ENCODE measurements around the gene BACE1.
"Not testable (repeated sequence)": the region's sequence is repeated elsewhere in the genome, so short reads cannot be mapped to it uniquely, and the experiment has no call there.

The BACE1 gene

DNA sequence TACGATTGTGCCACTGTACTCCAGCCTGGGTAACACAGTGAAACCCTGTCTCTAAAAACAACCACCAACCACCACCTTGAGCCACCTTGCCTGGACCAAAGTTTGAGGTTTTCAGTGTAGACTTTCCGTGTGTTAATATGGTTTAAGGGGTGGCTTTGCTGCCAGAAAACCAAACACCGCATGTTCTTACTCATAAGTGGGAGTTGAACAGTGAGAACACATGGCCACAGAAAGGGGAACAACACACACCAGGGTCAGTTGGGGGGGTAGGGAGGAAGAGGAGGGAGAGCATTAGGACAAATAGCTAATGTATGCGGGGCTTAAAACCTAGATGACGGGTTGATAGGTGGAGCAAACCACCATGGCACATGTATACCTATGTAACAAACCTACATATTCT is 43.9 kb downstream of the BACE1 start:
- DNase-seq, result not testable (repeated sequence)

DNA sequence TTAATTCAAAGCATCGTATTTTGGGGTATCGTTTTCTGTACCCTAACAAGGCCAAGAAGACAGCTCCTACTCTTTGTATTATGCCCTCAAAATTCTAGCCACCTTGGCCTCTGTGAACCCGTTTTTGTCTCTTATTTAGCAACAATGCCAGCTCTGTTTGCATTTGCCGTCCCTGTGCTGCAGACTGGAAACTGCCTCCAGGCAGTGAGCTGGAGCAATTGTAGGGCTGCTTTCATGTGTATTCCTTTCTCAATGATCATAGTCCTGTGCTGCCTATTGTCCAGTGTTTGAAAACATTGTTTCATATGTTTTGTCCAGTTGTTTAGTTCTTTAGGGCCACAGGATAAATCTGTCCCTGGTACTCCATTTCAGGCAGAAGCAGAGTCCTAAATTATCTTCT is 44.8 kb downstream of the BACE1 start:
- DNase-seq, result no peak

- no peak for DNase-seq
Measured at GRCh38 chr11:117269856-117270255, 46.2 kb downstream of the BACE1 start.

DNA sequence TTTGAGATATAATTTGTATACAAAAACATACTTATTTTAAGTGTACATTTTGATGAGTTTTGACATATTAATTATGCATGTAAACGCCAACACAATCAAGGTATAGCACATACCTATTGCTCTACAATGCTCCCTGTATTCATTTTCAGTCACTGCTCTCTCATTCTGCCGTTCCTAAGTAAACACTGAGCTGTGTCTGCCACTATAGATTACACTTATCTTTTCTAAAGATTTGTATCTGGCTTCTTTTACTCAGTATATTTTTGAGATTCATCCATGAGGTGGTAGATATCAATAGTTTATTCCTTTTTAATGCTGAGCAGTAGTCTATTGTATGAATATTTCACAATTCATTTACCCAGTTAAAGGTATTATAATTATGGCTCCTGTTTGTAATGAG is 50.3 kb downstream of the BACE1 start:
- DNase-seq, result no peak

- DNase-seq, result not testable (repeated sequence)
Measured at GRCh38 chr11:117264624-117265323, 51.3 kb downstream of the BACE1 start.

DNA sequence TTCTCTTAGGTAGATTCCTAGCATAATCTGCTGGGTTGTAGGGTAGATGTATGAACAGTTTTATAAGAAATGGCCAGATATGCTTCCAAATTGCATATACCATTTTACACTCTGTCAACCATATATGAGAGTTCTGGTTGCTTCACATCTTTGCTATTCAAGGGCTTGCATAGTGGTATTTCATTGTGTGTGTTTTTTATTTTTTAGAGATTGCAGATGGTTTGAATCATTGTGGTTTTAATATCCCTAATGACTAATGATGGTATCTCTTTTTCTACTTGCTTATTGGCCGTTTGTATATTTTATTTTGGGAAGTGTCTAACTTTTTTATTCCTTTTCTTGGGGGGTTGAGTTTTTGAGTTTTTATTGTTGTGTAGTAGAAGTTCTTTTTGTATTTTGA is 56.6 kb downstream of the BACE1 start:
- no peak for DNase-seq

DNA sequence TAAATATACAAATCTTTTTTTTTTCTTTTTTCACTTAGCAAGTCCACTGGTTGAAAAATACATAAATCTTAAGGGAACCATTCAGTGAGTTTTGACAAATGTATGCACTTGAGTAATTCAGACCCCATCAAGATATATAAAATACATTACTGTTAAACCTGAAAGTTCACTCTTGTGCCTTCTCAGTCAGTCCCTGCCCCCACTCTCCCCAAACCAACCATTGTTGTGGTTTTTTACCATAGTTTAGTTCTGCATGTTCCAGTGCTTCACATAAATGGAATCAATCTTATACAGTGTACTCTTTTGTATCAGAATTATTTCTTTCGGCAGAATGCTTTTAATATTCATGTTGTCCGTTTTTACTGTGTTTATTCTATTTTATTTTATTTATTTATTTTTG is 57.5 kb downstream of the BACE1 start:
- DNase-seq, result no peak

DNA sequence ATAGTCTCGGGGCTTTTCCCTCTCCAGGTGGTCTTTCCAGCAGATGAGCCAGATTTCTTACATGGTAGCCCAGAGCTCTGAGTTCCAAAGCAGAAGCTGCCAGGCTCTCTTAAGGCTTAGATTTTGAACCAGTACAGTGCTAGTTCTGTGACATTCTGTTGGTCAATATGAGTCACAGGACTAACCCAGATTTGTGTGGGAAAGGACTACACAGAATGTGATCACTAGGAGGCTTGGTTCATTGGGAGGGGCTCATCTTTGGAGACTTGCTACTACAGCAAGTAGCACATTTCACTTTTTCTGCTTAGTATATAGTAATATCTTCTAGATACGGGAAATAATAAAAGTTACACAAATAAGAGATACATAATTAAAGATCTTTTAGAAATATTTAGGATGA is 59.5 kb downstream of the BACE1 start:
- DNase-seq, result no peak

- no peak for DNase-seq
Measured at GRCh38 chr11:117255966-117256365, 60.1 kb downstream of the BACE1 start.

DNA sequence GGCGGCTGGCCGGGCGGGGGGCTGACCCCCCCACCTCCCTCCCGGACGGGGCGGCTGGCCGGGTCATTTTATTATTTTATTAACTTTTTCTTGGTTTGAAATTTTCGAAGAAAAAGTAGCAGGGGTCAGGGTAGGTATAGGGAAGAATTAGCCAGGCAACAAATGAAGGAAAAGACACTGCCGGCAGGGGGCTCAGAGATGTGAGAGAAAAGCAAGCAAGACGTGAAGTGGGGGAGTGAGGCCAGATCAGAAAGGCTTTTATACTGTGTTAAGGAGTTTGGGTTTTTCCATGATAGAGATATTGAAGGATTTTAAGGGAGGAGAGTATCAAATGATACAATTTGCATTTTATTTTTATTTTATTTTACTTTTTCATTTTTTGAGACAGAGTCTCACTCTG is 64.5 kb downstream of the BACE1 start:
- no peak for DNase-seq

GRCh38 chr11:117249571-117249970 is 66.5 kb downstream of the BACE1 start:
- no peak for DNase-seq

- no peak for DNase-seq
Measured at GRCh38 chr11:117248341-117248740, 67.7 kb downstream of the BACE1 start.

DNA sequence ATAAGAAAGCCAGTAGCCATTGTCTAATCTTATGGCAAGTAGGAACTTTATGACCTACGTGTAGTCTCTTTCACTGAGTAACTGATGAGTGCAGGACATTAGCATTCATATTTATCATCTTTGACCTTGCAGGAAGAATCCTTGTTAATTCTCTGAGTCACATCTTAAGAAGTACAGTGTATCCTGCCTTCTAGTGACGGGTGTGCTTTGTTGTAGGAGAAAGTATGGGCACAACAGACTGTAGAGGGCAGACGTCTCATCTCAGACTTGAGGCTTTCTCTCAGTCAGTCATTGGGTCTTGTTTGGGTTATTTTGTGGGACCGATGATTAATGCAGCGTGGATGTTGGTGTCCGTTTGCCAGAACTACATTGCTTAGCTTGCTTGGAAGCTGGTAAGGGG is 76.8 kb downstream of the BACE1 start:
- DNase-seq, result no peak

GRCh38 chr11:117238221-117238620 is 77.8 kb downstream of the BACE1 start:
- no peak for DNase-seq
